ENCODE data around the gene PAK4.

Gene PAK4

GRCh38 chr19:39168258-39169142 lies 42.9 kb downstream of the PAK4 start:
- DNase-seq, result no peak

- no peak for DNase-seq
Observed at GRCh38 chr19:39169143-39169810, 43.7 kb downstream of the PAK4 start.

- DNase-seq, result no peak
Observed at GRCh38 chr19:39170386-39171231, 45.0 kb downstream of the PAK4 start.

- no peak for DNase-seq
Observed at GRCh38 chr19:39171479-39172465, 46.2 kb downstream of the PAK4 start.

- no peak for DNase-seq
Observed at GRCh38 chr19:39172700-39173501, 47.3 kb downstream of the PAK4 start.

- DNase-seq, result no peak
Observed at GRCh38 chr19:39173502-39173991, 48.0 kb downstream of the PAK4 start.

GRCh38 chr19:39174142-39174541 lies 48.6 kb downstream of the PAK4 start:
- no peak for DNase-seq

GRCh38 chr19:39174558-39175544 lies 49.3 kb downstream of the PAK4 start:
- DNase-seq, result no peak

GRCh38 chr19:39175564-39175963 lies 50.0 kb downstream of the PAK4 start:
- DNase-seq, result no peak

- no peak for DNase-seq
Observed at GRCh38 chr19:39177110-39177699, 51.6 kb downstream of the PAK4 start.

GRCh38 chr19:39177736-39178135 lies 52.1 kb downstream of the PAK4 start:
- no peak for DNase-seq

GRCh38 chr19:39178296-39179006 lies 52.9 kb downstream of the PAK4 start:
- DNase-seq, result no peak

GRCh38 chr19:39179754-39180153 lies 54.2 kb downstream of the PAK4 start:
- no peak for DNase-seq

- no peak for DNase-seq
Observed at GRCh38 chr19:39180749-39181148, 55.2 kb downstream of the PAK4 start.

GRCh38 chr19:39181500-39182173 lies 56.1 kb downstream of the PAK4 start:
- no peak for DNase-seq

- DNase-seq, result no peak
Observed at GRCh38 chr19:39182174-39182505, 56.6 kb downstream of the PAK4 start.

GRCh38 chr19:39183104-39183503 lies 57.5 kb downstream of the PAK4 start:
- DNase-seq, result no peak

- no peak for DNase-seq
Observed at GRCh38 chr19:39186391-39186790, 60.8 kb downstream of the PAK4 start.

Measured in COR-L47 (cell line).